GM12872 (cell line): ENCODE data around the gene CRABP1.

ENCODE experiments used
- CTCF ChIP-seq: IDR thresholded peaks from 3 replicates; pipeline ENCODE4 v1.5.1; 2011; ENCODE audit warnings: low read depth, mild to moderate bottlenecking, low read length, moderate library complexity; ENCODE audit not compliant: insufficient read depth

Gene CRABP1

GRCh38 chr15:78320183-78320582 is 20.0 kb upstream of the CRABP1 start:
- TF ChIP-seq CTCF: no peak

GRCh38 chr15:78321041-78321570 is 19.0 kb upstream of the CRABP1 start:
- no peak for TF ChIP-seq CTCF

- TF ChIP-seq CTCF: no peak
Measured at GRCh38 chr15:78321786-78322185, 18.4 kb upstream of the CRABP1 start.

GRCh38 chr15:78322243-78322642 is 17.9 kb upstream of the CRABP1 start:
- no peak for TF ChIP-seq CTCF

GRCh38 chr15:78322724-78323521 is 17.2 kb upstream of the CRABP1 start:
- no peak for TF ChIP-seq CTCF

- no peak for TF ChIP-seq CTCF
Measured at GRCh38 chr15:78323693-78324092, 16.5 kb upstream of the CRABP1 start.

- TF ChIP-seq CTCF: no peak
Measured at GRCh38 chr15:78324144-78324543, 16.0 kb upstream of the CRABP1 start.
